Cardiac fibroblast (primary cell): ENCODE measurements around the gene LIPC.
A peak's percentile ranks its signal among the peaks of the same experiment; 100 is the strongest.

ENCODE experiments used
- DNase-seq, 2 donors: peaks; one replicate each; pipeline versions ENCODE4 v3.0.0 to v3.0.0-alpha.2; 2010; ENCODE audit warnings: low read depth in 2 of 2
- H3K4me3 ChIP-seq, 2 donors: replicated peaks in 1 of 2; 1 replicate in 1 of 2; 2 replicates in 1 of 2; pipeline ENCODE4 v1.5.1; 2011; ENCODE audit warnings: low read depth in 2 of 2, low read length in 2 of 2, mild to moderate bottlenecking in 2 of 2, moderate library complexity in 1 of 2
- TF ChIP-seq, protein P1 (sequence below): IDR thresholded peaks from one replicate; pipeline ENCODE4 v1.5.1; 2011; ENCODE audit warnings: low read depth, mild to moderate bottlenecking, low read length, inconsistent platforms

LIPC gene

DNA sequence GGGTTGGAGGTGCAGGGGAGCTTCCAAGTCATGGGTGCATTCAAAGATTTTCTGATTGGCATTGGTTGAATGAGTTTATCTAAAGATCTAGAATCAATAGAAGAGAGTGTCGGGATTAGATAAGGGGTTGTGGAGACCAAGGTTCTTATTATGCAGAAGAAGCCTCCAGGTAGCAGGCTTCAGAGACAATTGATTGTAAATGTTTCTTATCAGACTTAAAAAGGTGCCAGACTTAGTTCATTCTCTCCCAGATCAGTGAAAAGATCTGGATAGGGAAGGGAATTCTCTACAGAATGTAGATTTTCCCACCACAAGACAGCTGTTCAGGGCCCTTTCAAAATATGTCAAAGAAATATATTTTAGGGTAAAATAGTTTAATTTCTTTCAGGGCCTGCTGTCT, 129.5 kb downstream of the LIPC start:
- no peak overlapping the region for H3K4me3 ChIP-seq
- DNase-seq: no peak
- TF ChIP-seq, protein P1, sequence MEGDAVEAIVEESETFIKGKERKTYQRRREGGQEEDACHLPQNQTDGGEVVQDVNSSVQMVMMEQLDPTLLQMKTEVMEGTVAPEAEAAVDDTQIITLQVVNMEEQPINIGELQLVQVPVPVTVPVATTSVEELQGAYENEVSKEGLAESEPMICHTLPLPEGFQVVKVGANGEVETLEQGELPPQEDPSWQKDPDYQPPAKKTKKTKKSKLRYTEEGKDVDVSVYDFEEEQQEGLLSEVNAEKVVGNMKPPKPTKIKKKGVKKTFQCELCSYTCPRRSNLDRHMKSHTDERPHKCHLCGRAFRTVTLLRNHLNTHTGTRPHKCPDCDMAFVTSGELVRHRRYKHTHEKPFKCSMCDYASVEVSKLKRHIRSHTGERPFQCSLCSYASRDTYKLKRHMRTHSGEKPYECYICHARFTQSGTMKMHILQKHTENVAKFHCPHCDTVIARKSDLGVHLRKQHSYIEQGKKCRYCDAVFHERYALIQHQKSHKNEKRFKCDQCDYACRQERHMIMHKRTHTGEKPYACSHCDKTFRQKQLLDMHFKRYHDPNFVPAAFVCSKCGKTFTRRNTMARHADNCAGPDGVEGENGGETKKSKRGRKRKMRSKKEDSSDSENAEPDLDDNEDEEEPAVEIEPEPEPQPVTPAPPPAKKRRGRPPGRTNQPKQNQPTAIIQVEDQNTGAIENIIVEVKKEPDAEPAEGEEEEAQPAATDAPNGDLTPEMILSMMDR: no peak

DNA sequence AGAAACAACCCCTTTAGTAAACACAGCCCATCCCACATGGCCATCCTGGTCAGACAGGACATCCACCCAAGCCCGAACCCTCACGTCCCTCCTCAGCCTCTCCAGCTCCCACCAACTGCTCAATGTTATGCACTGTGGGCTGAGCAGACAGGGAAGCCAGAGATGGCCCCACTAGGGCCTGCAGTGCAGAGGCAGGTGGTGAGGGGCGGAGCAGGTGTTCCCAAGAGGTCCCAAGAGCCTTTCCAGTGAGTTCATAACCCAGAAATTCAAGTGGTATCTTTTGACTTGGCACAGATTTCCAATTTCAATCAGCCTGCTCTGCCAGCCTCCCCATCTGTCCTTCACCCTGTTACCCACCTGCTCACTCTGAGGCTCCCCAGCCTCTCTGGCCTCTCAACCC, 130.3 kb downstream of the LIPC start:
- no peak overlapping the region for H3K4me3 ChIP-seq

DNA sequence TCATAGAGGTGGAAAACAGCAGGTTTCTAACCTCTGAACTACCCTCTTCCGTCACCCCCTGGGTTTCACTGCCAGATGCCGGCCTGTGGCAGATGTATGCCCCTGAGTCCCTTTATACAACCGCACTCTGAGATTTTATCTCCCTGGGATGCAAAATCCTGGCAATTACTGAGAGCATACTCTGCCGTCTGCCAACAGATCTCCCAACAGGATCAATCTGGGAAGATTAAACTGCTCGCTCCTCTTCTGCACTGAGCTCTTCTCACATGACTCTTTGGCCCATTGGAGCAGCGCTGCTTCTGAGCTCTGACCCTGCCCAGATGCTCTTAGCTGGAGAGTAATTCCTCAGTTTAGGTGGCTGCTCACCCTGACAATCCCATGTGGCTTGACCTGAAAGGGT, 133.2 kb downstream of the LIPC start:
- TF ChIP-seq, protein P1: no peak
- no peak overlapping the region for H3K4me3 ChIP-seq
- DNase-seq: no peak

More for the DNA sequence above, 130.3 kb downstream of the LIPC start:
- TF ChIP-seq, protein P1: no peak
- DNase-seq: no peak

DNA sequence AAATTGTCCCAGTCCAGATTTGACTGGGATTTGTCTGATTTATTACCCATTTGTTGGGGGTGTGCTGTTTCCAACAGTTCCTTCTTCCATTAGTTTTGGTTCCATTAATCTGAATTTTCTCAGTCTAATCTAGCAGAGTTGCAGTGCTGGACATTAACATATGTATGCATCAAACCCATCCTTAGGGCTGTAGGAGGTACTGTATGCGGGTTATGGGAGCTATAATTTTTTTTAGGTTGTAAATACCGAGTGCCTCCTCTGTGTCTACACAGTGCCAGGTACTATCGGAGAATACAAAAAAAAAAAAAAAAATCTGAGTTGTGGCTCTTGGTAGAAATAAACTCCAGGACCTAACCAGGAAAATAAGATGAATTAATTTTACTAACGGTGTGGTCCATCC, 133.8 kb downstream of the LIPC start:
- TF ChIP-seq, protein P1: no peak
- H3K4me3 ChIP-seq: no peak overlapping the region
- DNase-seq: no peak

DNA sequence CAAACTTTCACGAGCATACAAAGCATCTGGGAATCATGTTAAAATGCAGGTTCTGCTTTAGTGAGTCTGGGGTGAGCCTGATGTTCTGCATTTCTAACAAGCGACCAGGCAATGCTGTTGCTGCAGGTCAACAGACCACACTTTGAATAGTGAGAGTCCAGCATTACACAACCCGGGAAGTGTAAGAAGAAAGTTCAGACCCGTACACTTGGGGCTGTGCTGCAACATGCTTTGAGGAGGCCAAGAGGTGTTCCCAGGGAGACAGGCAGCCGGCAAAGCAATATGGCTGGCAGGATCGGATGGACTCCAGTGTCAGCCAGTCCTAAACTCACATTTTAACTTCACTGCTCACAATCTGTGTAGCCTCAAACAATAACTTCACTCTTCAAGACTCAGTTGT, 134.2 kb downstream of the LIPC start:
- H3K4me3 ChIP-seq: no peak overlapping the region
- DNase-seq: no peak
- TF ChIP-seq, protein P1: no peak

DNA sequence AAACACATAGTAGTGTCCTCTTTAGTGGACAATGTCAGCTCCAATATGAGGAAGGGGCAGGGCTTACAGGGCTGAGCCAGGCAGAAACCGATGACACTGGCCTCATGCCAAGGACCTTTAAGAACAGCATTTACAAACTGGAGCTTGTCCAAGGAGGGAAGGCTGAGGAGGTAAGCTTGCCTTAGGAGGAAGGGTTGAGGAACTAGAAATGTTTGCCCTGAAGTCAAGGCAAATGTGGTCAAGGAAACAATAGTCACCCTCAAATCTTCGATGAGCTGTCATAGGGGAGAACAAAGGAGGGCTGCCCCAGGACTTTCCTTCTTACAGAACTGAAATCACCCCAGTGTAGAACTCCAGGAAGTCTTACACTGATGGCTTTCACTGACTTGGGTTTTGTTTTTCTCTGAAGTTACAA, 136.4 kb downstream of the LIPC start:
- no peak overlapping the region for H3K4me3 ChIP-seq
- TF ChIP-seq, protein P1: no peak
- peak in 1 of 2 donors; percentile 54 for DNase-seq

DNA sequence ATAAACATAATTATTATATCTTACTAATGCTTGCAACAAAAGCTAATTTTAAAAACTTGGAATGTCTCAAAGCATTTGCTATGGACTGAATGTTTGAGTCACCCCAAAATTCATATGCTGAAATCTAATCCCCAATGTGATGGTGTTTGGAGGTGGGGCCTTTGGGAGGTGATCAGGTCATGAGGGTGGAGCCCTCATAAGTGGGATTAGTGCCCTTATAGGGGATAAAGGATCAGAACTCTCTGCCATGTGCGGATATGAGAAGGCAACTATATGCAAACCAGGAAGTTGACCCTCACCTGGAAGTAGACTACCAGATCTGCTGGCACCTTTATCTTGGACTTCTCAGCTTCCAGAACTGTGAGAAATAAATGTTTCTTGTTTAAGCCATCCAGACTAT, 137.7 kb downstream of the LIPC start:
- no peak overlapping the region for H3K4me3 ChIP-seq
- TF ChIP-seq, protein P1: no peak
- DNase-seq: no peak
